Measurements from ENCODE around the gene WLS. TPM values are rescaled to one million over a fixed set of nuclear protein-coding genes. Genes with fewer than 3 reads are reported as not detected.

The WLS gene
- total RNA-seq, 1 experiment from 2014 or later, result 19.8 TPM

DNA sequence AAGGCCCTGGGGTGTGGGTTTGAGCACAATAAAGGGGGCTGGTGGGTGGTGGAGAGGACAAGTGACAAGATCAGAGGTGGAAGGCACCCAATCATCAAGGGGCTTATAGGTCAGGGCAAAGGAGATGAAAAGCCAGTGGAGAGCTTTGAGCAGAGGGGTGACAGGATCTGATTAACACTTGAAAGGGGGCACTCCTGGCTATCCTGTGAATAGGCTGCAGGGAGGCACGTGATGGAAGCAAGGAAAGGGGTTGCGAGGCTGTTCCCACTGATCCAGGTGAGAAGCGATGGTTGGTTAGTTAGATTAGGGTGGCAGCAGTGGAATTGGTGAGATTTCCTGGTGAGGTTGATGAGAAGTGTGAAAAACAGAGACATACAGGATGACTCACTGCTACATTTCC is 80.6 kb downstream of the WLS start:
- no peaks in the 10 kb centered on the region for H3F3A ChIP-seq (ENCODE audit: insufficient read depth, low read depth)
- no peak overlapping the region for H2AFZ ChIP-seq
- no peak for DNase-seq
- no peaks in the 10 kb centered on the region for H3K36me3 ChIP-seq (ENCODE audit: low read depth)
- no peaks in the 10 kb centered on the region for H3K9me3 ChIP-seq (ENCODE audit: insufficient read depth, low read depth)
- TF ChIP-seq, protein P1, sequence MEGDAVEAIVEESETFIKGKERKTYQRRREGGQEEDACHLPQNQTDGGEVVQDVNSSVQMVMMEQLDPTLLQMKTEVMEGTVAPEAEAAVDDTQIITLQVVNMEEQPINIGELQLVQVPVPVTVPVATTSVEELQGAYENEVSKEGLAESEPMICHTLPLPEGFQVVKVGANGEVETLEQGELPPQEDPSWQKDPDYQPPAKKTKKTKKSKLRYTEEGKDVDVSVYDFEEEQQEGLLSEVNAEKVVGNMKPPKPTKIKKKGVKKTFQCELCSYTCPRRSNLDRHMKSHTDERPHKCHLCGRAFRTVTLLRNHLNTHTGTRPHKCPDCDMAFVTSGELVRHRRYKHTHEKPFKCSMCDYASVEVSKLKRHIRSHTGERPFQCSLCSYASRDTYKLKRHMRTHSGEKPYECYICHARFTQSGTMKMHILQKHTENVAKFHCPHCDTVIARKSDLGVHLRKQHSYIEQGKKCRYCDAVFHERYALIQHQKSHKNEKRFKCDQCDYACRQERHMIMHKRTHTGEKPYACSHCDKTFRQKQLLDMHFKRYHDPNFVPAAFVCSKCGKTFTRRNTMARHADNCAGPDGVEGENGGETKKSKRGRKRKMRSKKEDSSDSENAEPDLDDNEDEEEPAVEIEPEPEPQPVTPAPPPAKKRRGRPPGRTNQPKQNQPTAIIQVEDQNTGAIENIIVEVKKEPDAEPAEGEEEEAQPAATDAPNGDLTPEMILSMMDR (conservative IDR thresholded peaks at IDR 0.05), result no peak
- no peak for TF ChIP-seq EZH2 (IDR thresholded peaks at IDR 0.05; ENCODE audit: low read depth)
- BruUV-seq (replicated peaks), result no TSS peak
- no peaks in the 10 kb centered on the region for H3K9me2 ChIP-seq (ENCODE audit: insufficient read depth)
- H3K27ac ChIP-seq, result no peak overlapping the region
- ChIA-PET CTCF (no interaction called here), POLR2A (ENCODE audit: unreplicated experiment) (no interaction called here)
- no peaks in the 10 kb centered on the region for H3K4me1 ChIP-seq (replicated peaks; ENCODE audit: insufficient read depth)
- H3K79me2 ChIP-seq (ENCODE audit: low read depth), result no peaks in the 10 kb centered on the region
- H3K4me2 ChIP-seq, result no peak overlapping the region
- no peak overlapping the region for H3K4me3 ChIP-seq
- H4K20me1 ChIP-seq (ENCODE audit: insufficient read depth), result no peaks in the 10 kb centered on the region
- intact Hi-C loops (cut with micrococcal nuclease; ENCODE audit: unreplicated experiment), result no loop called here
- H3K27me3 ChIP-seq (ENCODE audit: insufficient read depth, low read depth), result no peaks in the 10 kb centered on the region

DNA sequence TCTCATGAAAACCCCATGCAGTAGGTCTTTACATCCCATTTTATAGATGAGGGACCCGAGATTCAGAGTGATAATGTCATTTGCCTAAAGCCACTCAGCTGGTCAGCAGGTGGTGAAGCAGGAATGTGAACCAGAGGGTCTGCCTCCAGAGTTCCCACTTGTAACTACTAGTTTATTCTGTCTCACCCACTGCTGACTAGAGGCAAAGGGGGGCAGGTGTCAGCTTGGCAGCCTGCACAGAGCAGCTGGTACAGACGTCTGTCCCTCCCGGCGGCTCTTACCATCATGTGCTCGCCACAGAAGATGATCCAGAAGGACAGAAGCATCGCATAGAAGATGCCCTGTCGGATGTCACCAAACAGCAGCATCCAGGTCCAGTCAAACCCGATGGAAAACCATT is 82.4 kb downstream of the WLS start:
- TF ChIP-seq, protein P1 (conservative IDR thresholded peaks at IDR 0.05), result no peak
- TF ChIP-seq EZH2 (IDR thresholded peaks at IDR 0.05; ENCODE audit: low read depth), result no peak
- ChIA-PET POLR2A (ENCODE audit: unreplicated experiment) (no interaction called here), CTCF (no interaction called here)
- Histone ChIP-seq H3K4me3 (no peak overlapping the region), H3K4me1 (replicated peaks; ENCODE audit: insufficient read depth) (peaks cover 11% of the 10 kb centered on the region), H3K27me3 (ENCODE audit: insufficient read depth, low read depth) (no peaks in the 10 kb centered on the region), H3K79me2 (ENCODE audit: low read depth) (no peaks in the 10 kb centered on the region), H3K27ac (no peak overlapping the region), H4K20me1 (ENCODE audit: insufficient read depth) (no peaks in the 10 kb centered on the region), H3K36me3 (ENCODE audit: low read depth) (no peaks in the 10 kb centered on the region), H3K4me2 (no peak overlapping the region), H3K9me2 (ENCODE audit: insufficient read depth) (no peaks in the 10 kb centered on the region), H3F3A (ENCODE audit: insufficient read depth, low read depth) (no peaks in the 10 kb centered on the region), H2AFZ (no peak overlapping the region), H3K9me3 (ENCODE audit: insufficient read depth, low read depth) (no peaks in the 10 kb centered on the region)
- DNase-seq, result no peak
- BruUV-seq (replicated peaks), result no TSS peak
- intact Hi-C loops (cut with micrococcal nuclease; ENCODE audit: unreplicated experiment), result no loop called here

DNA sequence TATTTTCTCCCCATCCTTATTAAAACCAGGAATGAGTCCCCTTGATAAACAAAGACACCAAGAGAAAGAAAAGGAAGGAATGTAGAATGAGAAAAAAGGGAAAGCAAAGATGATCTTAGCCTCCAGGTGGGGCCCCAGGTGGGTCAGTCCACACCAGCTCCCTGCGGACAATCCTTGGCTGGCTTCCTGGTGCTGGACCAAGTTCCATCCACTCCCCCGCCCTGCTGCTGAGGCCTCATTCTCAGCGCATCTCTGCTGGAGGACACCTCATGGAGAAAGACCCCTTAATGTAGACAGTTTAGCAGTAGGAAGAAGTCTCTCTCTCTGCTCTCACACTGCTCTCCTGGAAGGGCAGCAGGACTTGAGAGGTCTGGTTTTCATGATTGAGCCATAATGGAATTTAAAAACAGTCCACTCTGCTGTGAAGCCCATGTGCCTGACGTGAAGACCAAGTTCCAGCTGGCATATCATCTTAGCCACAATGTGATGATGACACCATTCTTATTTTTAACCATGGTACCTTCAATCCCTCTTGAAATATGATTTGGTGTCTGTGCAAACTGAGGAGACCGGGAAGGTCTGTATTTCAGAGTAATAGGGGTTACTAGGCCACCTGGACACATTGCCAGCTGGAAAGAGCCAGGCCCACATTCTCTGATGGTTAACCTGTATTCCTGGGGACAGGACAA is 83.1 kb downstream of the WLS start:
- CTCF ChIA-PET, result no interaction called here
- POLR2A ChIA-PET (ENCODE audit: unreplicated experiment), result no interaction called here
- H3K4me1 ChIP-seq (replicated peaks; ENCODE audit: insufficient read depth), result peaks cover 13% of the 10 kb centered on the region
- intact Hi-C loops (cut with micrococcal nuclease; ENCODE audit: unreplicated experiment), result no loop called here
- no peaks in the 10 kb centered on the region for H3K27me3 ChIP-seq (ENCODE audit: insufficient read depth, low read depth)
- H3K79me2 ChIP-seq (ENCODE audit: low read depth), result no peaks in the 10 kb centered on the region
- no peak for DNase-seq
- H3K36me3 ChIP-seq (ENCODE audit: low read depth), result no peaks in the 10 kb centered on the region
- no peak overlapping the region for H3K4me3 ChIP-seq
- no peaks in the 10 kb centered on the region for H4K20me1 ChIP-seq (ENCODE audit: insufficient read depth)
- no peak overlapping the region for H2AFZ ChIP-seq
- no peaks in the 10 kb centered on the region for H3F3A ChIP-seq (ENCODE audit: insufficient read depth, low read depth)
- H3K27ac ChIP-seq, result no peak overlapping the region
- BruUV-seq (replicated peaks), result no TSS peak
- no peak overlapping the region for H3K4me2 ChIP-seq
- TF ChIP-seq, protein P1 (conservative IDR thresholded peaks at IDR 0.05), result no peak
- no peak for TF ChIP-seq EZH2 (IDR thresholded peaks at IDR 0.05; ENCODE audit: low read depth)
- H3K9me2 ChIP-seq (ENCODE audit: insufficient read depth), result no peaks in the 10 kb centered on the region
- H3K9me3 ChIP-seq (ENCODE audit: insufficient read depth, low read depth), result no peaks in the 10 kb centered on the region
